Activated CD4-positive, alpha-beta T cell treated with anti-CD3 and anti-CD28 coated beads, Interleukin-2, amount 10 ng/mL, durations not matched to agents 7 days and 5 days (primary cell): ENCODE measurements around the gene NVL. TPM values are rescaled to one million over a fixed set of nuclear protein-coding genes. Genes with fewer than 3 reads are reported as not detected.

Experiments used
- CTCF ChIA-PET: fragments of 350-600 bp; sonication (Branson Sonifier 250); formaldehyde crosslinking; loops from one replicate; lab custom pipeline; 2021; ENCODE audit warnings: antibody characterized with exemption; lab: Charles Lee
- POLR2A ChIA-PET: fragments of 350-600 bp; sonication (Branson Sonifier 250); formaldehyde crosslinking; loops from one replicate; lab custom pipeline; 2021; ENCODE audit warnings: antibody characterized with exemption; lab: Charles Lee
- DNase-seq: peaks from one replicate; pipeline ENCODE4 v3.0.0-alpha.2; 2020
- H3K27ac Mint-ChIP-seq: one replicate; pipeline ENCODE4 v1.8.0; 2021; ENCODE audit warnings: mild to moderate bottlenecking, moderate library complexity, mixed read lengths
- H3K27me3 Mint-ChIP-seq: one replicate; pipeline ENCODE4 v1.8.0; 2021; ENCODE audit warnings: mixed read lengths
- H3K36me3 Mint-ChIP-seq: one replicate; pipeline ENCODE4 v1.8.0; 2021; ENCODE audit warnings: low read depth, mixed read lengths
- H3K4me1 Mint-ChIP-seq: one replicate; pipeline ENCODE4 v1.8.0; 2021; ENCODE audit warnings: mixed read lengths
- H3K4me3 Mint-ChIP-seq: one replicate; pipeline ENCODE4 v1.8.0; 2021; ENCODE audit warnings: mild to moderate bottlenecking, moderate library complexity, mixed read lengths
- H3K9me3 Mint-ChIP-seq: one replicate; pipeline ENCODE4 v1.8.0; 2021; ENCODE audit warnings: mixed read lengths
- total RNA-seq, 2 experiments: library from RNA; stranded (reverse); gene quantifications; one replicate each; pipeline ENCODE4 v1.2.3, GENCODE V29; 2021

NVL gene
- total RNA-seq, 2 experiments from 2014 or later, result 41.6 to 43.5 TPM

DNA sequence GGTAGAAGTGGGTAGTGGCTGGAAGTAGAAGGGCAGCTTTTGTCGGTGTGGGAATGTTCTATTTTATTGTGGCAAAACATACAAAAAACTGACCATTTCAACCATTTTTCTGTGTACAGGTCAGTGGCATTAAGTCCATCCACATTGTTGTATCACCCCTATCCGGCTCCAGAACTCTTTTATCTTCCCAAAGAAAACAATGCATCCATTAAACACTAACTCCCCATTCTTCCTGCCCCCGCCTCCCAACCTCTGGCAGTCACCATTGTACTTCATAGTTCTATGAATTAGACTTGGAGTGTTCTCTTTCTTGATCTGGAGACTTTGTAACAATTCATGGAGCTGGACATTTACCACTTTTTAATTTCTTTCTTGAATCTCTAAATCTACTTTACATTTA, 91.2 kb downstream of the NVL start:
- ChIA-PET POLR2A (no interaction called here), CTCF (interaction anchor here (0.6 to 1.1 kb wide), 3 partner anchors 13 to 26 kb away, joined by 3 to 4 read pairs (median 3); no protein-coding TSS in a partner anchor)
- Mint-ChIP-seq H3K4me3 (no peak overlapping the region), H3K4me1 (no peaks in the 10 kb centered on the region), H3K9me3 (no peaks in the 10 kb centered on the region), H3K36me3 (peaks cover 16% of the 10 kb centered on the region), H3K27ac (no peak overlapping the region), H3K27me3 (no peaks in the 10 kb centered on the region)
- DNase-seq, result no peak

DNA sequence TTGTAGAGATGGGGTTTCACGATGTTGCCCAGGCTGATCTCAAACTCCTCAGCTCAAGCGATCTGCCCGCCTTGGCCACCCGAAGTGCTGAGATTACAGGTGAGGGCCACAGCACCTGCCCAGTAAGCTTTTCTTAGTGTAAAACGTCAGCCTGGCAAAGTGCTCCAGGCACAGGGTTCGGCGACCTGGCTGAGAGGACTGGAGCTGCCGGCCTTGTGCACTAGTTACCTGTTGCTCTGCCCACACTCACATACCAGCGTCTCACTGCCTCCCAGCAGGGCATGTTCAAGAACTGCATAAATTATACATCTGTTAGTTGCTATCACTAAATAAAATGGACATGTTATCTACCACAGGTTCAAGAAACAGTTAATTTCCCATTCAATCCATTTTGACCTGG, 91.8 kb downstream of the NVL start:
- Mint-ChIP-seq H3K4me1 (no peaks in the 10 kb centered on the region), H3K9me3 (no peaks in the 10 kb centered on the region), H3K27ac (no peak overlapping the region), H3K36me3 (peaks cover 14% of the 10 kb centered on the region), H3K4me3 (no peak overlapping the region), H3K27me3 (no peaks in the 10 kb centered on the region)
- POLR2A ChIA-PET, result no interaction called here
- DNase-seq, result no peak
- CTCF ChIA-PET, result interaction anchor here (0.6 to 1.2 kb wide), 5 partner anchors 10 to 28 kb away, joined by 3 to 4 read pairs (median 3); no protein-coding TSS in a partner anchor

DNA sequence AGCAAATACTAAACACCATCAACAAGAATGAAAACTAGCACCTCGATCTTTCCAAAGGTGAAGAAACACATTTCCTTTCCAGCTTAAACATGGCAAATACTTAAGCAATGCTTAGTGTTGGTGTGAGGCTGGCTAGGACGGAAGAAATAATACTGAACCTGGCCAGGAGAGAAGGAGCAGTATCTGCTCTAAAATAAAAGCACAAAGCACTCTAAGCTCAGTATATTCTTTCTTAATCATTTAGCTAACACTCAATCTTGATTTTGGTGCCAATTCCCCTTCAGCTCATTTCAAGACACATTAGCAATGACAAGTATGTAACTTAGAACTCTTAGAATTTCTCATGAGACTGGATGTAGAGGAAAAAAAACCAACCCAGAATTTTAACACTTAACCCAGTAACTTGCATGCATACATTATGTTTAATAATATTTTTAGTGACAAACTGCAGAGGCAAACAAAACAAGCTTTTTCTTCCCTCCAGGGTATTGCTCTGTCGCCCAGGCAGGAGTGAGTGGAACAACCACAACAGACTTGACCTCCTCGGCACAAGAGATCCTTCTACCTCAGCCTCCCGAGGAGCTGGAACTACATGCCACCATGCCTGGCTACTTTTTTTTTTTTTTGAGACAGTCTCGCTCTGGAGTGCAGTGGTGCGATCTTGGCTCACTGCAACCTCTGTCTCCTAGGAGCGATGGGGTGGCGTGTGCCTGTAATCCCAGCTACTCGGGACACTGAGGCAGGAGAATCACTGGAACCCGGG, 92.7 kb downstream of the NVL start:
- Mint-ChIP-seq H3K27me3 (no peaks in the 10 kb centered on the region), H3K4me1 (no peaks in the 10 kb centered on the region), H3K4me3 (no peak overlapping the region), H3K9me3 (no peaks in the 10 kb centered on the region), H3K27ac (no peak overlapping the region), H3K36me3 (peaks cover 19% of the 10 kb centered on the region)
- ChIA-PET CTCF (interaction anchor here (0.6 to 1.2 kb wide), 5 partner anchors 9 to 36 kb away, joined by 3 to 4 read pairs (median 3); no protein-coding TSS in a partner anchor), POLR2A (no interaction called here)
- DNase-seq, result no peak

DNA sequence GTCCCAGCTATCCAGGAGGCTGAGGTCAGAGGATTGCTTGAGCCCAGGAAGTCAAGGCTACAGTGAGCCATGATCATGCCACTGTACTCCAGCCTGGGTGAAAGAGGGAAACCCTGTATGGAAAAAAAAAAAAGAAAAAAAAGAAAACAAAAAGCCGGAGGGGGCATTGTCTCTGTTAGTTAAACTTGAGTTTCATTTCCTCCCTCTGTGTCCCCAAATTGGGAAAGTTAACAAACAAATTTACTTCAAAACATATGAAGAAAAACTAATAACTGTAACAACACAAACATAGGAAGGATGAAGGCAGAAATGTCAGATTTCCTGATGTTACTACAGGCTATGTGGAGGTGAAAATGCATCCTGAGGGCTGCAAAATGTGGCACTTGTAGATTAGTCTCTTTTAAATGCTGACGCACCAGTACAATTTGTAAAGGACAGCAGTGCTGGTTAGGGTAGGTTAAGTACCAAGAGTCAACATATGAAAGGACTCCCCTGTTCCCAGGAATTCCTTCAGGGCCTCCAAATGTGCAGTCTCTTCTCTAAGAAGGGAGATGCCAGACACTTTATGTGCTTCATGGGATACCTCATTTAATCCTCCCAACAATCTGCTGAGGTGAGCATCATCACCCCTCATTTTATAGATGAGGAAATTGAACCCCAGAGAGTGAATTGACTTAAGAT, 94.0 kb downstream of the NVL start:
- Mint-ChIP-seq H3K36me3 (peaks cover 21% of the 10 kb centered on the region), H3K27ac (no peak overlapping the region), H3K9me3 (no peaks in the 10 kb centered on the region), H3K4me3 (no peak overlapping the region), H3K27me3 (no peaks in the 10 kb centered on the region), H3K4me1 (no peaks in the 10 kb centered on the region)
- CTCF ChIA-PET, result no interaction called here
- DNase-seq, result no peak
- POLR2A ChIA-PET, result no interaction called here

DNA sequence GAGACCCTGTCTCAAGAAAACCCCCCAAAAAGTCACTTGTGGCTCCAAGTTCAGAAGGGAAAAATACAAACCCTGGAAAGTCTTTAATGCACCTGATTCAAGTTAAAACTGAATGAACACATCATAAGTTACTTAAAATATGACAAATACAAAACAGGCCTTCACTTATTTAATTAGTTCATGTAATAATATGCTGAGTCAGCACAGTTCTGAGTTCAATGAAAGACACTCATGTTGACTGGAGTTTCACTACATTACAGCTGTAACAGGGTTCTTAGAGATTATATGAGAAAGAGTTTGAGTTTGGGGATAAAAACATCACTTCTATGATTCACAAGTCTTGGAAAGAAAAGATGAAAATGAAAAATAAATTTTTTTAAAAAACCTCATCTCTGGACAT, 96.0 kb downstream of the NVL start:
- no peak for DNase-seq
- Mint-ChIP-seq H3K36me3 (peaks cover 28% of the 10 kb centered on the region), H3K4me3 (no peak overlapping the region), H3K4me1 (no peaks in the 10 kb centered on the region), H3K27ac (peak overlapping the region; percentile 27), H3K9me3 (no peaks in the 10 kb centered on the region), H3K27me3 (no peaks in the 10 kb centered on the region)
- ChIA-PET POLR2A (no interaction called here), CTCF (interaction anchor here (1.1 kb wide), 1 partner anchor 28 kb away, joined by 5 read pairs; no protein-coding TSS in a partner anchor)

DNA sequence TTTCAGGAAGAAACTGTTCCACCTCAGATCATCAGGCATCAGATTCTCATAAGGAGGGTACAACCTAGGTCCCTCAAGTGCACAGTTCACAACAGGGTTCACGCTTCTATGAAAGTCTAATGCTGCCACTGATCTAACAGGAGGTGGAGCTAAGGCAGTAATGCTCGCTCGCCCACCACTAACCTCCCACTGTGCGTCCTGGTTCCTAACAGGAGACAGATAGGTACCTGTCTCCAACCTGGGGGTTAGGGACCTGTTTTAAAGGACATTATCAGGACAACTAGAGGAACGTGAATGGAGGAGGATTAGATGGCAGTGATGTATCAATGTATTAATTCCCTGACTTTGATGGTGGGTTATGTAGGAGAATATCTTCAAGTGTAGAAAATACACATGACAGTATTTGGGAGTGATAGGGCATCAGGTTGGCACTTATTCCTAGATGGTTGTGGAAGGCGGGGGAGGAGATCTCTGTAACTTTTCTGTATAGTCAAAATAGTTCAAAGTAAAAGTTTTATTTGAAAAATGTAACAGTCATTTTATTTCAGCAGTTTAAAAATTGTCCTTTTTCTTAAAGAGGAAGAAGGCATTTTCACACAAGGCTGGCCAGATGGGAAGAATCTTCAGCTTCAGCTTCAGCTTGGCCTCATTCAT, 103.0 kb downstream of the NVL start:
- no peak overlapping the region for H3K27ac Mint-ChIP-seq
- H3K4me3 Mint-ChIP-seq, result no peak overlapping the region
- no peaks in the 10 kb centered on the region for H3K4me1 Mint-ChIP-seq
- H3K36me3 Mint-ChIP-seq, result peaks cover 22% of the 10 kb centered on the region
- no peak for DNase-seq
- H3K27me3 Mint-ChIP-seq, result no peaks in the 10 kb centered on the region
- ChIA-PET CTCF (interaction anchor here (0.6 kb wide), 1 partner anchor 74 kb away, joined by 3 read pairs; no protein-coding TSS in a partner anchor), POLR2A (no interaction called here)
- H3K9me3 Mint-ChIP-seq, result no peaks in the 10 kb centered on the region

DNA sequence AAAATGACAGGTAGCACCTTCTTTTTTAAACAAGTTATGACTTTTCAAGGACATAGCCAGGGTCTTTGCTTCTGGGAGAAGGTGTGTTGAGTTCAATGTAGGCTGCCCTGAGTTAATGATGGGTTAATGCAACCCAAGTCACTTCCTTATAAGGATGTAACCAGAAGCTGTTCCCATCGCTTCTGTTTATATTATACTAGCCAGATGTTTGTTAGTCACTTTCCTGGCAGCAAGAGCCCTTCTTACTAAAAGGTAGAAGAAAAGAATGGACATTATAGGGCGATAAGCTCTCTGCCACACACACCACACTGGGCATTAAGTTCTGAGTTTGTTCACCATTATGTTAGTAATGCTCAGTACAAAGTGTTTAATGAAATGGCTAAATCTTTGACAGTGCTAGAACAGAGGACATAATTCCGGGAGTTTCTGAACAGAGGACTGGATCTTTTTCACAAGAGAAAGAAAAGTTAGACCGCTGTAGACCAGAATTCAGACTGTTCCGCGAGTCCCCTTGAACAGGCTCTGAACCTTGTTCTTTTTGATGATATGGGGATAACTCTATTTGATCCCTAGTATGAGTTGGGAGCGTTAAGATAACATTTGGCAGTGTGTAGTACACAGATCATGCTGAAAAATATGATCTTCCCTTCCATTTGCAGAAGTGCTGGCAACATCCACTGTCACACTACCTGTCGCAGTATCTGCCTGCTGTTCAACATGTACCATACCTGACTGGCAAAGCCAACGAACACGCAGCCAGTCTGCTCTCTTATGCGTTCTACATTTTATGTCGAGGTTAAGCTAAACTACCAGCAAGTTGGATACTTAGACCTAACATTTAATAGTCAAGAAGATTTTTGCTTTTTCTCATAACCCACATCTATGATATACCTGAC, 105.9 kb downstream of the NVL start:
- Mint-ChIP-seq H3K4me3 (no peak overlapping the region), H3K27me3 (peaks cover 2% of the 10 kb centered on the region), H3K9me3 (no peaks in the 10 kb centered on the region), H3K4me1 (no peaks in the 10 kb centered on the region), H3K36me3 (peaks cover 10% of the 10 kb centered on the region), H3K27ac (no peak overlapping the region)
- ChIA-PET CTCF (interaction anchor here (1.2 kb wide), 1 partner anchor 13 kb away, joined by 3 read pairs; no protein-coding TSS in a partner anchor), POLR2A (no interaction called here)
- no peak for DNase-seq

DNA sequence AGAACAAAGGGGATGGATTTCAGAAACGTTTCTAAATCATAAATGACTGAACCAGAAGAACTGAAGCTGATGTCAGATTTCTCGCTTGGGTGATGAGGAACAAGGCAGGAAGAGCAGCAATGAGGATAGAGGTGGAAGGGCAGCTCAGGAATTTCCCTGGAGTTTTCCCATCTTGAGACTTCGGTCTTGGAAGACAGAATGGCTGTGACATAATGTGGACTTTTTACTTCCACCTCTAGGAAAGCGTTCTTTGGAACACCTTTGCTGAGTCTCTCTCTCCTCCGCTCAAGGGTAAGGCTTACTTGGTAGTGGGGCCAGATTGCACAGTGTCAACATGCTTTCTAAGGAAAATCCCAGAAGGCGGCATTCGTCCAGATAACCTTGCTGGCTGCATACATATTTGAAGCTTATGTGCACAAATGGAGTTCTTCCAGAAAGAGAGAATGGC, 110.3 kb downstream of the NVL start:
- POLR2A ChIA-PET, result no interaction called here
- Mint-ChIP-seq H3K27me3 (peaks cover 4% of the 10 kb centered on the region), H3K36me3 (no peaks in the 10 kb centered on the region), H3K9me3 (no peaks in the 10 kb centered on the region), H3K27ac (no peak overlapping the region), H3K4me1 (peaks cover 2% of the 10 kb centered on the region), H3K4me3 (no peak overlapping the region)
- CTCF ChIA-PET, result no interaction called here
- DNase-seq, result no peak

DNA sequence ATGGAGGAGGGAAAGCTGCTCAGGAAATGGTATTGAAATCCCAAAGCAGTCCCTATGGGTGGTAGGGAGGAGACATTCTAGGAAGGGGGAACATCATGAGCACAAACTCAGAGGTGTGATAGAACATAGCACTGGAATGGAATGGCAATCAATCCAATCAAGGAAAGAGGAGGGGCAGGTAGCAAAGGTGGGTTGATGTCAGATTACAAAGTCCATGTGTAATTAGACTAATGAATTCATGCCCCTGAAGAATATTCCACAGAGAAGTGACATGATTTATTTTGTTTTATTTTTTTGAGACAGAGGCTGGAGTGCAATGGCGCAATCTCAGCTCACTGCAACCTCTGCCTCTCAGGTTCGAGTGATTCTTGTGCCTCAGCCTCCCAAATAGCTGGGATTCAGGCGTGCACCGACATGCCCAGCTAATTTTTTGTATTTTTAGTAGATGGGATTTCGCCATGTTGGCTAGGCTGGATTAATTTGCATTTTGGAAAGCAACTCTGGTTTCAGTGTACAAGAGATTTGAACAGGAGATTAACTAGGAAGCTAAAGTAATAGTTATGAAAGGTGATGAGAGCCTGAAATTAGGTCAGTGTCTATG, 110.9 kb downstream of the NVL start:
- Mint-ChIP-seq H3K9me3 (no peaks in the 10 kb centered on the region), H3K36me3 (no peaks in the 10 kb centered on the region)
- POLR2A ChIA-PET, result no interaction called here

DNA sequence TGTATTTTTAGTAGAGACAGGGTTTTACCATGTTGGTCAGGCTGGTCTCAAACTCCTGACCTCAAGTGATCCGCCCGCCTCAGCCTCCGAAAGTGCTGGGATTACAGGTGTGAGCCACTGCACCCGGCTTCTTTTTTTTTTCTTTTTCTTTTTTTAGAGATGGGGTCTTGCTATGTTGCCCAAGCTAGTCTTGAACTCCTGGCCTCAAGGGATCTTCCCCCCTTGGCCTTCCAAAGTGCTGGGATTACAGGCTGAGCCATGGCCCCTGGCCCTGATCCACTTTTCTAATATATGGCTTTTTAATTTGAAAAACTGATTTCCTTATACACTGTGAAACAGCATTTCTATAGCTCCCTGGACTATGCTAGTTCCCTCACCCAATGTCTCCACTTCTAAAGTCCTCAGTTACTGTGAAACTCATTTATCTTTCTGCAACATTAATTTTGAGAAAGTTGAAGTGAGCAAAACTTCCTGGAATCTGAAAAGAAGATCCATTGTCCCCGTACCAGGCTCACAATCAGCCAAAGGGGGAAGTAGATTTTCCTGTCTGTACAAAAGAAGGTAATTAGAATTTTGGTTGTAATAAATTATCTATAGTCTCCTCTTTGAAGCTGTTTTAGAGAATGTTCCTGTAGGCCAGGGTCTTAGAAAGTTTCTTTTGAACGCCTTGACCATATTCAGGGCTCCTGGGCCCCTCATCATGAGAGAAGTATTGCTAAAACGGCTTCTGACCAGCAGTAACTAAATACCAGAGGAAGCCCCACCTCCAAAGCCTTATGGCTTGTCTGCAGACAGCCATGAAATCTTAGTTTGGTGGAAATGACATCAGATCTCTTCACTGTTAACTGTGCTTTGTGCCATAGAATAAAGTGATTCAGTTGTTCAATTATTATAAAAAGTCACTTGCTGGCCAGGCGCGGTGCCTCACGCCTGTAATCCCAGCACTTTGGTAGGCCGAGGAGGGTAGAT, 112.0 kb downstream of the NVL start:
- Mint-ChIP-seq H3K4me3 (no peak overlapping the region), H3K4me1 (peaks cover 2% of the 10 kb centered on the region), H3K9me3 (no peaks in the 10 kb centered on the region), H3K27ac (peak overlapping the region; percentile 41), H3K27me3 (peaks cover 4% of the 10 kb centered on the region), H3K36me3 (no peaks in the 10 kb centered on the region)
- DNase-seq, result no peak
- CTCF ChIA-PET, result interaction anchor here (1.2 kb wide), 1 partner anchor 15 kb away, joined by 3 read pairs; no protein-coding TSS in a partner anchor
- POLR2A ChIA-PET, result no interaction called here

More for the DNA sequence above, 110.9 kb downstream of the NVL start:
- Mint-ChIP-seq H3K27ac (no peak overlapping the region), H3K4me1 (peaks cover 2% of the 10 kb centered on the region), H3K27me3 (peaks cover 4% of the 10 kb centered on the region), H3K4me3 (no peak overlapping the region)
- DNase-seq, result no peak
- CTCF ChIA-PET, result interaction anchor here (0.6 kb wide), 1 partner anchor 39 kb away, joined by 3 read pairs; no protein-coding TSS in a partner anchor

DNA sequence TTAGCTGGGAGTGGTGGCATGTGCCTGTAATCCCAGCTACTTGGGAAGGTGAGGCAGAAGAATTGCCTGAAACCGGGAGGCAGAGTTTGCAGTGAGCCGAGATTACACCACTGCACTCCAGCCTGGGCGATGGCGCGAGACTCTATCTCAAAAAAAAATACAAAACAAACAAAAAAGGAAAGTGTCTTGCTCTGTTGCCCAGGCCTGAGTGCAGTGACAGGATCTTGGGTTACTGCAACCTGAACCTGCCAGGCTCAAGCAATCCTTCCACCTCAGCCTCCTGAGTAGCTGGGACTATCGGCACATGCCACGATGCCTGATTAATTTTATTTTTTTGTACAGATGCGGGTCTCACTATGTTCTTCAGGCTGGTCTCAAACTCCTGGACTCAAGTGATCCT, 113.6 kb downstream of the NVL start:
- H3K36me3 Mint-ChIP-seq, result no peaks in the 10 kb centered on the region
- CTCF ChIA-PET, result interaction anchor here (1.0 kb wide), 1 partner anchor 11 kb away, joined by 3 read pairs; no protein-coding TSS in a partner anchor

More for the DNA sequence above, 113.6 kb downstream of the NVL start:
- Mint-ChIP-seq H3K9me3 (no peaks in the 10 kb centered on the region), H3K27ac (no peak overlapping the region), H3K27me3 (peaks cover 4% of the 10 kb centered on the region), H3K4me1 (peaks cover 2% of the 10 kb centered on the region), H3K4me3 (no peak overlapping the region)
- POLR2A ChIA-PET, result no interaction called here
- no peak for DNase-seq
